ENCODE measurements around the gene CYP1A1.
"Not testable (repeated sequence)": the region's sequence is repeated elsewhere in the genome, so short reads cannot be mapped to it uniquely, and the experiment has no call there.

GRCh38 chr15:74738239-74738638 lies 12.9 kb upstream of the CYP1A1 start:
- TF ChIP-seq CTCF (conservative IDR thresholded peaks at IDR 0.05; ENCODE audit: low read length); EZH2phosphoT487 (IDR thresholded peaks at IDR 0.05; ENCODE audit: borderline replicate concordance, low read depth, low read length): not testable (repeated sequence)
